GM19372 (cell line): ENCODE data around the gene RBKS.
"Not testable (repeated sequence)": the region's sequence is repeated elsewhere in the genome, so short reads cannot be mapped to it uniquely, and the experiment has no call there.

ENCODE experiments used
- ATAC-seq: cut with Tn5 transposase; IDR thresholded peaks from one replicate; pipeline ENCODE4 v1.9.1; 2021; ENCODE audit warnings: mild to moderate bottlenecking, low read depth, moderate library complexity; ENCODE audit not compliant: unreplicated experiment

Gene RBKS

DNA sequence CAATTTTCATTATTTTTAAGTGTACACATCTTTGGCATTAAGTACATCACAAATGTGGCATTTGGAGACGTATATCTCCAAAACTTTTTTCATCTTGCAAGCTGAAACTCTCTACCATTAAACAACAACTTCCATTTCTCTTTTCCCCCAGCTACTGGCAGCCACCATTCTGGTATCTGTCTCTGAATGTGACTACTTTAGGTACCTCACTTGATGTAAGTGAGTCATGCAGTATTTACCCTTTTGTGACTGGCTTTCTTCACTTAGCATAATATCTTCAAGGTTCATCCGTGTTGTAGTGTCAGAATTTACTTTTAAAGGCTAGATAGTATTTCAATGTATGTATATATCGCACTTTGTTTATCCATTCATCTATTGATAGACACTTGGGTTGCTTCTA is 17.4 kb upstream of the RBKS start:
- ATAC-seq, result no peak

DNA sequence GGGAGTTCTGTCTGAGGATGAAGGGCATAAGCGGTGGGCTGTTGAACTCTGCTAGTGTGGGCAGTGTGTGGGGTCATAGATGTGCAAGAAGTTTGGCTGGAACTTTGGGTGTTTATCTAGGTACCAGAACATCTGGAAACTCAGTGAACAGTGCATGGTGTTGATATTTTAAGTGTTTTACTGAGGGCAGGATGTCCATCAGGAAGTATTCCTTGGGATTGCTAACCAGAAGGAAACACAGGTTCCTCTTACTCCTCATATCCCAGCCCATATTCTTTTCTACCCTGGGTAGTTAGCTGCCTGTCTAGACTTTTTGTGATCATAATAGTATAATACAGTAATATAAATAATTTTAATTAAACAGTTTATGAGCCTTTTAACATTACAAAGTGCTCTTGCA is 15.9 kb upstream of the RBKS start:
- ATAC-seq, result no peak

DNA sequence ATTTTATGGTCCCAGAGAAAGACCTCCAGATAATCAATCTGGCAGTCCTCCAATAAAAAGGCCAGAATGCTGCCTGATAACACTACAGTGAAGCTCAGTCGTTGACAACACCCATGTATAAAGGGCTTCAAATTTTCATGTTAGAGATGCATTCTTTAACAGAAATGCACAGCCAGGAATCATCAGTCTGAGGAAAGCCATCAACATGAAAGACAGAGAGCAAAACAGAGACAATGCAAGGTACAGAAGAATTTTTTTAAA is 14.1 kb upstream of the RBKS start:
- ATAC-seq, result no peak

DNA sequence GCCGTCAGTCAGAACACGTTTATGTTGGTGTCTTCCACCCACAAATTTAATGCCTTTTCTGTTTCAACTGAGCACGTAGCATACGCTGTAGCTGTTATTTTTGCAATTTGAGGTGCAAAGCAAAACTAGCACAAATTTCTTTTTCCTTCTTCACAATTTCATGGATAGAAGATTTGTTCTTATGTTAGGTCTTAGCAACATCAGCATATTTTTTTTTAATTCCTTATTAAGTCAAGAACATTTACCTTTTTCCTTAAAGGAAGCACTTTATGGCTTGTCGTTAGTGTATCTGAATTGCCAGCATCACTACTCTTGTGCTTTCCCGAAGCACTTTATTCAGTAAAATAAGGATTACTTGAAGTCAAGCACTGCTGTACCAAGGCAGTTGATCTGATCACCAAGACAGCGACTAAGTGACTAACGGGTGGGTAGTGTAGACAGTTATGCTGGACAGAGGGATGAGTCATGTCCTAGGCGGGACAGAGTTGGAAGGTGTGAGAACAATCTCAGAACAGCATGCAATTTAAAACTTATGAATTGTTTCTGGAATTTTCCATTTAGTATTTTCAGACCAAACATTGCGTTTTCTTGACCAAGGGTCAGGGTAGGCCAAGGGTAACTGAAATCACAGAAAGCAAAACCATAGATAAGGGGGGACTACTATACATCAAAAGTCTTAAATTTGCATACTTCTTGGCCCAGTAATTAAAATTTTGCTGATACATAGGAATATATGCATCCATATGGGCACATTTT is 13.6 kb upstream of the RBKS start:
- ATAC-seq, result no peak

DNA sequence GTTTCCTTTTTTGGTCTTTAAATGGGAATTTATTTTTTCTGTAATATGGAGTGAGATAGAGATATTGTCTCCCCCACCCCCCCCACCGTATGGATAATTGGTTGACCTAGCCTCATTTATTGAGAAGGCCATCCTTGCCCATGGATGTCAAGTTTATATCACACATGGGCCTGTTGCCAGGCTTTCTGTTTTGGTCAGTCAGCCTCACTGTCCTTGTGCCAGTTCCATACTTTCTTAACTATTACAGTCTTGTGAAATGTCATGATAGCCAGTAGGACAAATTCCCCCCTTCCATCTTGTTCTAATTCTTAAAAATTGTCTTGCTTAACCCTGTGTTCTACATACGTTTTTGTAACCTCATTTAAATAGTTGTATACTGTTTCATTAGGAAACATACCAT is 12.8 kb upstream of the RBKS start:
- no peak for ATAC-seq

DNA sequence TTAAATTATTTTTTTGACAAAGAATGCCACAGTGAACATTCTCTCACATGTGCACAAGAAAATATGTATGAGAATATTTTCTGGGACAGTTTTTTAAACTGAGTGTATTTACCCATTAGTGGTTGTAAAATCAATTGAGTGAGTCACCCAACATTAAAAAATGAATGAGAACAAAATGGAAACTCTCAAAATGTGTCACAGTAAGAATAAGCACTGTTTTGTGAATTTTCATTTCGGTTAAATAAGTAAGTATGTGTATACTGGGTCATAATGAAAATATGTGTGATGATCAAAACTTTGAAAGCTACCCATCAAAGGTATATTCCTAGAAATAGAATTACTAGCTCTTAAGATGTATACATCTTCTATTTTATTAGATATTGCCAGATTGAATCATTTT is 11.9 kb upstream of the RBKS start:
- ATAC-seq, result no peak

DNA sequence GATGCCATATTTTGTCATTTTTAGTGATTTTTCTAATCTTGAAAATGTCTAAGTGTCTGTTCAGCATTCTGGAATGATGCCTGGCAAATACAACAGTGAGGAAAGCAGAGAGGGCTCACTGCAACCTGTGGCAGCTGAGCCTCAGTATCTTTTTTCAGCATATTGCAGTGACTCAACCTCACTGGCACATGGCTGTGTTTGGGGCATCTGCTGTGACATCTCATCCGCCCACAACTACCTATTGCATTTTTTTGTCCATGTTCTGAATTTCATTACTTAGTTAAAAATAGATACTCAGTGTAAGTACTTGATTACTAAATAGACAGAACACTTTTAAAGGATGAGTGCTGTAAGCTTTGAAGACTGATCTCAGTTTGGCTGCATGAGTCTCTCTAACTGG is 11.0 kb upstream of the RBKS start:
- ATAC-seq, result no peak

DNA sequence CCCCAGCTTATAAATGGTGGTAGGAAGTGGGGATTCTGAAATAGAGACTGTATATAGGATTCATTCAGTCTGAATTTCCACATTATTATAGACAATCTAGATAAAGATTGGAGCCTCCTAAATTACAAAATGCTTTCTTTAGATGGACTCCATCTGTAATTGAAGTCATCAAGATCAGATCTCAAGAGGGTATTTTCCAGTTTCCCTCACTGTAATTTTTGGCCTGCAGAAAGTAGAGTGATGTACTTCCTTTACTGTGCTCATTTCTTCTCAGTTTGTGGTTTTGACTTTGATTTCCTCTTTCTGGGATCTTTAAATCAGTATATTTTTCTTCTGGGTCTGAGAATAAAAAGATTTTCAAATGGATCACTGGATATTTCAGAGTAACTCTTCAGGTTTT is 7.5 kb upstream of the RBKS start:
- no peak for ATAC-seq

DNA sequence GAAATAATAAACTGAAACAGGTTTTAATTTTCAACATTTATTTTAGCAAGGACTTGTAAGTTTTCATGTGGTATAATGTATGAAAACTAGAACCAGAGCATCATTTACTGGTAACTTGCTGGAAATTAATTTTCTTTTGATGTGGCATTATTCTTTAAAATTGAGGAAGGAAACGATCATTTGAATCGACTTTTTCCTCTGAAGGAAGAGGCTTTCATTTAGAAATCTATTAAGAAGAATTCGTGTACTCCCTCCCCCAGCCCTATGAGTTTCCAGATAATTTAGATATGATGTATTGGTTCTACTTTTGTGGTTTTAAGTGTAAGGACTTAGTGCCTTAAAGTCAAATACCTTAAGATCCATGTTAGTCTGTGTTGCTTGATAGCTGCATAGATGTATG is 2.8 kb upstream of the RBKS start:
- no peak for ATAC-seq

DNA sequence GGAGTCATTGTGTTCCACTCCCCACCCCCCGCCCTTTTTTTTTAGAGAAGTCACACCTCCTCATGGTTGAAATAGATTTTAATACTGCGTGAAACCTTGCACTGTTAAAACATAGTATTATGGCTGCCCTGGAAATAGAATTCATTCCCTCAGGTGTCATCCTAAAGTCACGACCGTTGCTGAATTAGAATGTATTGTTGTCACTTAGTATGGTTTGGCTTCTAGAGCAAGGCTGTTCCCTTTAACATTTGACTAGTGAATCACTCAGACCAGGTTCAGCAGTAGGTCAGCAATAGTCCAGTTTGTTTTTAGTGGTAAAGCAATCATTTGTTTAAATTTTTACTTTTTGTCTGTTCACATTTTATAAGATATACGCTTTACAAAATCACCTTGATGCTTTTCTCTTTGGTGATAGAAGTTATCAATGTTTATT is 1.5 kb upstream of the RBKS start:
- ATAC-seq, result no peak

DNA sequence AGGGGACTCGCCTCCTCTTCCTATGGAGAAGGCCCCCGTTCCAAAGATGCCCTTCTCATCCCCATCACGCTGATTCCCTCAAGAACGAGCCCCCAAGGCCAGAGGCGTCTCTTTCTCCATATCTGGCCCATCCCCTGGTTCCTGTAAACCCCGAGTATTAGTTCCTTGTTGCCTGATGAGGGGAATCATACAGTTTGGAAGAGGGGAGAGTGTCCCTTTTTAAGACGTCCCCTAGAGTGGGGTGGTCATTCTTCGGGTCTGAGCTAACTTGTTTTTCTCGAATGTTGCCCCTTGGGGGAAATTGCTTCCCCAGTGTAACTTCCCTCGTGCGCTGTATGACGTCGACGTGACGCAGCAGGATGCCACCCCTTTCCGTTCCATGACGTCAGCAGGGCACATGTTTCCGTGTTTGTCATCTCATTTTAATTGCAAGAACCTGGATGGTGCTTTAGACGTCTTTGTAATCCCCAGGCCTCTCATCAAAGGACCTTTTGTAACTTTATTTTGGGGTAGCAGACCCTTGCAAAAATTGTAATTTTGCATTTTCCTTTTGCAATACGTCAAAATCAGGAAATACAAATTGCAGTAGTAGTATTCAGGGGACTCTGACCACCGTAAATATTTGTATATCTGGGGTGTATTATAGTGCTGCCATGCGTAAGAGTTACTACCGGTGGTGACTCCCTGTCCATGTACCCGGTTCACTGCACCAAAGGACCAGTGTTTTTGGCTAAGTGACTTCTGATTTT is 911 bp upstream of the RBKS start:
- no peak for ATAC-seq

DNA sequence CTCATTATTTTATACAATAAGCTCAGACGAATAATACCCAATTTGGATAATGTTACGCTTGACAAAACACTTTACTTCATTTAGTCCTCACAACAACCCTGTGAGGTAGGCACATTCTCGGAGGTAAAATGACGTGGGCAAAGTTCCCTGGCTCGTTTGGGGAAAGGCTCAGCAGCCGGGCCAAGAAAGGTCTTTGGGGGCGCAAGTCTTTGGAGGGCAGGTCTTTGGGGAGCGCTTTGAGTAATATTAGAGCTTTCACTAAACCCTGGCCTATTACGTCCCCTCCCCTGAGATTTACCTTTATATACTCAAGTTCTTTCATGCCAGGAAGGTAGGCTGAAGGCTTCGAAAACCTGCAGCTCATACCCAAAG is 427 bp downstream of the RBKS start:
- no peak for ATAC-seq

DNA sequence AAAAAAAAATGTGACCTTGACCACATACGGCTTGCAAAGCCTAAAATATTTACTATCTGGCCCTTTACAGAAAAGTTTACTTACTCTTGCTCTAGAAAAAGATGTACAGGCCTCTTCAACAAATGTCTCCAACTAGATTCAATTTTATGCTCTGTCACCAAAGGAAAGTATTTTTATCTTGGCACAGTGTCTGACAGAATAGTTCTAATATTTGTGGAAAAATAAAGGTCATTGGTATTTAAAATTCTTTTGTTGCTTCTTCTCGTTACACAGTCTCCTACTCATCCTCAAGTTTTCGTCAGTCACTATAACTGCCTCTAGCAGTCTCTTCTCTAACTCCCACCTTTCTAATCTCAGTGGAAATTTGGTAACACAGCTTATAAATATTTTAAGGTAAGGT is 1.4 kb downstream of the RBKS start:
- ATAC-seq, result no peak

DNA sequence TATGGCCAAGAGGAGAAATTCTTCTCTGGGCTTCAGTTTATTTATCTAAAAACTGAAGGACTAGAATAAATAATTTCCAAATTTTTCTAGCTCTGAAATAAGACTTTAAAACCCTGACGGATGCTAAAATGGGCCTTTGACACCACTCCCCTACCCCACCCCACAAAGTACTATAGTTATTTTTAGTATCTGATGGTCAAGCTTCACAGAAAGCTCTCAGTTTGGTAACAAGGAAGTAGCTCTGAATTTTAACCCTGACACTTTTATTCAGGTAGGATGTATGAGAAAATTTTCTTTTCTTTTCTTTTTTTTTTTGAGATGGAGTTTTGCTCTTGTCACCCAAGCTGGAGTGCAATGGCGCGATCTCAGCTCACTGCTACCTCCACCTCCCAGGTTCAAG is 2.4 kb downstream of the RBKS start:
- no peak for ATAC-seq

DNA sequence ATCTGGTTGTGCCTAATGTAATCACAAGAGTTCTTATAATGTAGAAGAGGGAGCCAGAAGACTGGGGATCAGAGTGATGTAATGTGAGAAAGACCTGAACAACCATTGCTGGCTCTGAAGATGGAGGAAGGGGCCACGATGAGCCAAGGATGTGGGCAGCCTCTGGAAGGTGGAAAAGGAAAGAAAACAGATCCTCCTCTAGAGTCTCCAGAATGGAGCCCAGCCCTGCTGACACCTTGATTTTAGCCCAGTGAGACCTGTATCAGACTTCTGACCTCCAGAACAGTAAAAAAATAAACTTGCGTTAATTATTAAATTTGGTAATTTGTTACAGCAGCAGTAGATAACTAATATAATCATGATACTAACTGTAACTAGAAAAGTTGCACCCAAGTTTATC is 3.1 kb downstream of the RBKS start:
- ATAC-seq, result no peak

DNA sequence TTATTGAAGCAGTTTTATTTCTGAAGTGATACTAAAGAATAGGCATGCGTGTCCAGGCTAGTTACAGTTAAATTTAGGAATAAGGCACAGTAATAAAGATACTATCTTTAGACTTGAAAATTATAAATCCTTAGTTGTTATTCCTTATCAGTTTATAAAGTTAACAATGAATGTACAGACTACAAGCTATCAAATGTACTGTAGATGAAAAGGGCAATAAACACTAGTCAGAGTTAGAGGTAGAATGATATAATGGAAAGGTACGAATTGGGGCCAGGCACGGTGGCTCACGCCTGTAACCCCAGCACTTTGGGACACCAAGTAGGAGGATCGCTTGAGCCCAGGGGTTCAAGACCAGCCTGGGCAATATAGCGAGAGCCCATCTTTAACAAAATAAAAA is 3.9 kb downstream of the RBKS start:
- no peak for ATAC-seq

DNA sequence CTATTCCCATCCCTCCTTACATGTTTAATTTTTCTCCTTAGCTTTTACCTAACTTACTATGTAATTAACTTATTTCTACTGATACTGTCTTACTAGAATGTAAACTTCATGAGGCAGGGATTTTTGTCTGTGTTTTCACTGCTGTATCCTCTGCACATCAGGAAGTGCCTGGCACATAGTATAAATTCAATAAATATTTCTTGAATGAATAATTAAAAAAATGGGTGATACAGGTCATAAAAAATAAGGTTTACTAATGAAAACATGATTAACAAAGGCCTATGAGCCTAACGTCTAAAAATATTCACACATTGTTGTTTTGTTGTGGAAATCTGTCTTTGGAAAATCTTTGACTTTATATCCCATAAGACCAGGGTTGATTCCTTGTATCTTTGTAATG is 4.5 kb downstream of the RBKS start:
- no peak for ATAC-seq

DNA sequence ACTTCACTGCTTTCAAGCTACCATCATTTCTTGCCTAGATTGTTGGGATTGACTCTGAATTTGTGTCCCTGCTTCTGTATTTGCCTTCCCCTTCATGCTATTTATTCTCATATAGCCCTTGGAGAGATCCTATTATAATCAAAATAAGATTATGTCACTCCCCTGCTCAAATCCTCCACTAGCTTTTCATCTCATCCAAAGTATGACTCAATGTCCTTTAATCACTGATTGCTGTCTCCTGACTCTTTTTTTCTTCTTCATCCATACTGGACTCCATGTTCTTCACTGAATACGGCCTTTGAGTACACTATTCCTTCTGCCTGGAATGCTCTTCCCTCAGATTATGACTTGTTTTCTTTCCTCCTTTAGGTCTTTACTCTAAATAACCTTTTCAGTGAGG is 5.0 kb downstream of the RBKS start:
- no peak for ATAC-seq

DNA sequence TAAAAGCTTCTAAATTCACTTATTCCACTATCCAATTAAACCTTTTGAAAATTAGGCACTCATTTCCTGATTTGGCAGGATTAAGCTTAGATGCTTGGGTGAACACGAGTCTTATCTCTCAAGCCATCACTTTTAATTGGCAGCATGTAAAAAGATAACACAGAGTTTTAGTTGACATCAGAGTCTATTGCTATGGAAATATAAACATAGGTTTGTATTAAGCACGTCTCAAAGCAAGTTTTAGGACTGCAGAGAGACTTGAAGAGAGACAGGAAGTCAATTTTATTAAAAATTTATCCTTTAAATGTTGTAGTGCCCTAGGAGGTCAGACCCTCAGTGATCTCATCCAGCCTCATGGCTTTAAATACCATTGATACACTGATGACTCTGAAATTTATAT is 5.6 kb downstream of the RBKS start:
- ATAC-seq, result no peak

DNA sequence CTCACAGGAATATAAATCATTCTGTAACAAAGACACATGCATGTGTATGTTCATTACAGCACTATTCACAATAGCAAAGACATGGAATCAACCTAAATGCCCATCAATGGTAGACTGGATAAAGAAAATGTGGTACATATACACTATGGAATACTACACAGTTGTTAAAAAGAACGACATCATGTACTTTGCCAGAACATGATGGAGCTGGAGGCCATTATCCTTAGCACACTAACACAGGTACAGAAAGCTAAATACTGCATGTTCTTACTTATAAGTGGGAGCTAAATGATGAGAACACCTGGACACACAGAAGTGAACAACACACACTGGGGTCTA is 7.6 kb downstream of the RBKS start:
- ATAC-seq, result not testable (repeated sequence)

DNA sequence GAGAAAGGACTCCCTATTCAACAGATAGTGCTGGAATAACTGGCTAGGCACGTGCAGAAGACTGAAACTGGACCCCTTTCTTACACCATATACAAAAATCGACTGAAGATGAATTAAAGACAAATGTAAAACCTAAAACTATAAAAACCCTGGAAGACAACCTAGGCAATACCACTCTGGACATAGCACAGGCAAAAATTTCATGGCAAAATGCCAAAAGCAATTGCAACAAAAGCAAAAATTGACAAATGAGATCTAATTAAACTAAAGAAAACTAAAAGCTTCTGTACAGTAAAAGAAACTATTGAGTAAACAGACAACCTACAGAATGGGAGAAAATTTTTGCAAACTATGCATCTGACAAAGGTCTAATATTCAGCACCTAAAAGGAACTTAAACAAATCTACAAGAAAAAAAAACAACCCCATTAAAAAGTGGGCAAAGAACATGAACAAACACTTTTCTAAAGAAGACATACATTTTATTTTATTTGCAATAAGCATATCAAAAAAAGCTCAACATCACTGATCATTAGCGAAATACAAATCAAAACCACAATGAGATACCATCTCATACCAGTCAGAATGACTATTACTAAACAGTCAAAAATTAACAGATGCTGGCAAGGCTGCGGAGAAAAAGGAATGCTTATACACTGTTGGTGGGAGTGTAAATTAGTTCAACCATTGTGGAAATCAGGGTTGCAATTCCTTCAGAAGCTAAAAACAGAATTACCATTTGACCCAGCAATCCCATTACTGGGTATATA is 8.2 kb downstream of the RBKS start:
- ATAC-seq, result not testable (repeated sequence)

DNA sequence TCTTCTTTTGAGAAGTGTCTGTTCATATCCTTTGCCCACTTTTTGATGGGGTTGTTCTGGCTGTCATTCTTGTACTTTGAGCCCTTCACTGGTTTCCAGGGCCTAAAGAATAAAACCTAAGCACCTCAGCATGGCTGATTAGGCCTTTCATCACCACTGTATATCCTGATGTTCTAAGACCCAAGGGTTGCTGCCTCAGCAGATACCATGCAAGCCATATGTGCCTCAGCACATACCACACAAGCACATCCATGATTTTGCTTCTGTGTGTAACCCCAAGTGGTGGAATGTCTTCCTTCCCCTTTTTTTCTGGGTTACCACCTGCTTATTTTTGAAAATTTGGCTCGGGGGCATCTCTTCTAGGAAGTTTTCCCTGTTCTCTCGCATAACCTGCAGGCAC is 11.4 kb downstream of the RBKS start:
- ATAC-seq, result no peak
